NCI-H460 (cell line): ENCODE results near the gene ZGLP1. TPM values are rescaled to one million over a fixed set of nuclear protein-coding genes. Genes with fewer than 3 reads are reported as not detected.
A peak's percentile ranks its signal among the peaks of the same experiment; 100 is the strongest.
"Not testable (repeated sequence)": the region's sequence is repeated elsewhere in the genome, so short reads cannot be mapped to it uniquely, and the experiment has no call there.

ENCODE experiments used
- DNase-seq: peaks from one replicate; pipeline ENCODE4 v3.0.0-alpha.2; 2016; ENCODE audit warnings: low read depth; ENCODE audit errors: extremely low read depth
- total RNA-seq: library from RNA; depleted of rRNA; stranded (reverse); fragments of >200 nt; shearing (Covaris generic); gene quantifications from 2 replicates; pipeline ENCODE4 v1.2.3, GENCODE V29; 2014

ZGLP1 gene
- total RNA-seq, 1 experiment from 2014 or later = 2.8 TPM

DNA sequence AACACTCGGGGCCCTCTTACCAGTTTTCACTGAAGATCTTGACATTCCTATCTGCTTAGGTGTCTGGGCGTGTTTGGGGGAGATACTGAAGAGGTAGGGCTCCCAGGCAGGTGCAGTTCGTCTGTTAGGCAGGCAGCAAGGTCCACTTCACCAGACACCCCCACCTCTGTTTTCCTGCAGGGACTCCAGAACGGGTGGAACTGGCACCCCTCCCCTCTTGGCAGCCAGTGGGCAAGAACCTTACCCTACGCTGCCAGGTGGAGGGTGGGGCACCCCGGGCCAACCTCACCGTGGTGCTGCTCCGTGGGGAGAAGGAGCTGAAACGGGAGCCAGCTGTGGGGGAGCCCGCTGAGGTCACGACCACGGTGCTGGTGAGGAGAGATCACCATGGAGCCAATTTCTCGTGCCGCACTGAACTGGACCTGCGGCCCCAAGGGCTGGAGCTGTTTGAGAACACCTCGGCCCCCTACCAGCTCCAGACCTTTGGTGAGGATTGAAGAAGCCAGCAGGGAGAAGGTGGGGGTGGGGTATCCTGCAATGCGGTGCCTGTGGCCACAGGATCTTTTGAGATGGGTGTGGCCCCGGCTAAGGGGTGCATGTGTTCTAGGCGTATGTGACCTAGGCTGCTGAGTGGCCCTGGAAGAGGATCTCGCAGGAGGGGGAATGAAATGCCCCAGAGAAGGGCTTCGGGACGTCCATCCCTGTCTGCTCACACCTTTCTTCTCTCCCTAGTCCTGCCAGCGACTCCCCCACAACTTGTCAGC is 26.1 kb downstream of the ZGLP1 start:
- no peak for DNase-seq

DNA sequence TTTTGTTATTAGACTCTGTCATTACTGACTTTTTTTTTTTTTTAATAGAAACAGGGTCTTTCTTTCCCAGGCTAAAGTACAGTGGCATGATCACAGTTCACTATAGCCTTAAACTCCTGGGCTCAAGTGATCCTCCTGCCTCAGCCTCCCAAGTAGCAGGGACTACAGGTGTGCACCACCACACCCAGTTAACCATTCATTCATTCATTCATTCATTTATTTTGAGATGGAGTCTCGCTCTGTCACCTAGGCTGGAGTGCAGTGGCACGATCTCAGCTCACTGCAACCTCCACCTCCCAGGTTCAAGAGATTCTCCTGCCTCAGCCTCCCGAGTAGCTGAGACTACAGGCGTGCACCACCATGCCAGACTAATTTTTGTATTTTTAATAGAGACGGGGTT is 27.6 kb downstream of the ZGLP1 start:
- DNase-seq = not testable (repeated sequence)

GRCh38 chr19:10279737-10280442 is 29.7 kb downstream of the ZGLP1 start:
- DNase-seq = no peak

- no peak for DNase-seq
Measured at GRCh38 chr19:10278935-10279334, 30.7 kb downstream of the ZGLP1 start.

- DNase-seq = no peak
Measured at GRCh38 chr19:10277795-10278589, 31.6 kb downstream of the ZGLP1 start.

- DNase-seq = no peak
Measured at GRCh38 chr19:10274589-10274988, 35.0 kb downstream of the ZGLP1 start.

DNA sequence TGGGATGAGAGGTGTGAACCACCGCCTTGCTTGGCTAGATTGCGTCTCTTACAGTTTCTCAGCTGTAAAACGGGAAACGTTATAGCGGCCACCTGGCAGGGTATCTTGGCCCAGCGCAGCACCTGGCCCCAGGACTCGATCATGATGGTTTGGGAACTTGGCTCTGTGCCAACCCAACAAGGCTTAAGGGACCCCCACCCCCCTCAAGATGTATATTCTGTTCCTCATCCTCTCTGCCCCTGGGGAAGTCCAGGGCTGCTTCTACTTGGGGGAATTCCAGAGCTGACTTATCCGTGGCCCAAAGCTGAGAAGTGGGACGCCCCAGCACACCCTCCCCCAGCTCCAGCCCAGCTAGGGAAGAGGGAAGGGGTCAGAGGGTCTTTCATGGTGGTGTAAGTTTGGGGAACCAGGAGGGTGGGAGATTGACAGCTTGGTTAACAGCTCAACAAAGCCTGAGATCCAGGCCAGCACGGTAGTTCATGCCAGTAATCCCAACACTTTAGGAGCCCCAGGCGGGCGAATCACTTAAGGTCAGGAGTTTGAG is 38.0 kb downstream of the ZGLP1 start:
- no peak for DNase-seq

GRCh38 chr19:10270616-10271394 is 38.8 kb downstream of the ZGLP1 start, which contains the start of gene ICAM1:
Gene ICAM1 (plus strand): TSS chr19:10271120. CDS start chr19:10271160, 40 bp downstream.
- no peak for DNase-seq

DNA sequence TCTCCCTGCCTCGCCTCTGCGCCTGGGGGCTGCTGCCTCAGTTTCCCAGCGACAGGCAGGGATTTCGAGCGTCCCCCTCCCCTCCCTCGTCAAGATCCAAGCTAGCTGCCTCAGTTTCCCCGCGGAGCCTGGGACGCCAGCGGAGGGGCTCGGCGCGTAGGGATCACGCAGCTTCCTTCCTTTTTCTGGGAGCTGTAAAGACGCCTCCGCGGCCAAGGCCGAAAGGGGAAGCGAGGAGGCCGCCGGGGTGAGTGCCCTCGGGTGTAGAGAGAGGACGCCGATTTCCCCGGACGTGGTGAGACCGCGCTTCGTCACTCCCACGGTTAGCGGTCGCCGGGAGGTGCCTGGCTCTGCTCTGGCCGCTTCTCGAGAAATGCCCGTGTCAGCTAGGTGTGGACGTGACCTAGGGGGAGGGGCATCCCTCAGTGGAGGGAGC is 39.4 kb downstream of the ZGLP1 start:
- no peak for DNase-seq

DNA sequence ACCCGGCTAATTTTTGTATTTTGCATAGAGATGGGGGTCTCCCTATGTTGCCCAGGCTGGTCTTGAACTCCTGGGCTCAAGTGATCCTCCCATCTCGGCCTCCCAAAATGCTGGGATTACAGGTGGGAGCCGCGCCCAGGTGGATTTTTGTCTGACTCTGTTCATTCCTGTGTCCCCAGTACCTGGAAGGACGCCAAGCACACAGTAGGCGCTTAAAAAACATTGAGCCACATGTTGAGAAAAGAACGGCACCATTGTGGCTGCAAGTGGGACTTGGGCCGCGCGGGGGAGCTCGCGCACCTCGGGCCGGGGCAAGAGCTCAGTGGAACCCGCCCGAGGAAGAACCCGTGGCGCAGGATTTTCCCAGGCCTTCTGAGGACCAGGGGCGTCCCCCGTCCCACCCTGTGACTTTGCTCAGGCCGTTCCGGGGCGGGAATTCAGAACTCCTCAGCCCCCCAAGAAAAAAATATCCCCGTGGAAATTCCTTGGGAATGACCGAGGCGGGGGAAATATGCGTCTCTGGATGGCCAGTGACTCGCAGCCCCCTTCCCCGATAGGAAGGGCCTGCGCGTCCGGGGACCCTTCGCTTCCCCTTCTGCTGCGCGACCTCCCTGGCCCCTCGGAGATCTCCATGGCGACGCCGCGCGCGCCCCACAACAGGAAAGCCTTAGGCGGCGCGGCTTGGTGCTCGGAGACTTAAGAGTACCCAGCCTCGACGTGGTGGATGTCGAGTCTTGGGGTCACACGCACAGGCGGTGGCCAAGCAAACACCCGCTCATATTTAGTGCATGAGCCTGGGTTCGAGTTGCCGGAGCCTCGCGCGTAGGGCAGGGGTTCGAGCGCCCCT is 40.1 kb downstream of the ZGLP1 start:
- DNase-seq = peak; percentile 56

- no peak for DNase-seq
Measured at GRCh38 chr19:10268071-10268470, 41.5 kb downstream of the ZGLP1 start.

DNA sequence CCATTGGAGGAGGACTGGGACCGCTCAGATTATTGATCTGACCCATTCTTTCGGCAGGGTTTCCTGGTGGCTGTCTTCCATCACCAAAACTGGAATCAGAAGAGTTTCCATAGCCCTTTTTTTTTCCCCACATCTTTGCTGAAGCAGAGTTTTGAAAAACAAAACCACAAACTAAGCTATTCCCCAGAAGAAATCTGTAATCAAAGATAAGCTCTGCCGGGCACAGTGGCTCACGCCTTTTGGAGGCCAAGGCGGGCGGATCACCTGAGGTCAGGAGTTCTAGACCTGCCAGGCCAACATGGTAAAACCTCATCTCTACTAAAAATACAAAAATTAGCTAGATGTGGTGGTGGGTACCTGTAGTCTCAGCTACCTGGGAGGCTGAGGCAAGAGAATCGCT is 42.9 kb downstream of the ZGLP1 start:
- DNase-seq = no peak

DNA sequence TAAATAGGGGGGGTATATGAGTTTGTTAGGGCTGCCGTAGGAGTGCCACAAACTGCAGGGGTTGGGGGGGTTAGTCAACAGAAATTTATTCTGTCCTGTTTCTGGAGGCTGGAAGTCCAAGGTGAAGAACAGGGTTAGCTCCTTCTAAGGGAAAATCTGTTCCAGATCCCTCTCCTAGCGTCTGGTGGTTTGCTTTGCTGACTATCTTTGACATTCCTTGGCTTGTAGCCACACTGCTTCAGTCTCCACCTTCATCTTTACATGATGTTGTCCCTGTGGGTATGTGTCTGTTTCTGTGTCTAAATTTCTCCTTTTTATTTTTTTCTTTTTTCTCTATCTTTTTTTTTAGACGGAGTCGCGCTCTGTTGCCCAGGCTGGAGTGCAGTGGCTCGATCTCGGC is 46.8 kb downstream of the ZGLP1 start:
- DNase-seq = no peak

- no peak for DNase-seq
Measured at GRCh38 chr19:10260141-10260584, 49.5 kb downstream of the ZGLP1 start.

DNA sequence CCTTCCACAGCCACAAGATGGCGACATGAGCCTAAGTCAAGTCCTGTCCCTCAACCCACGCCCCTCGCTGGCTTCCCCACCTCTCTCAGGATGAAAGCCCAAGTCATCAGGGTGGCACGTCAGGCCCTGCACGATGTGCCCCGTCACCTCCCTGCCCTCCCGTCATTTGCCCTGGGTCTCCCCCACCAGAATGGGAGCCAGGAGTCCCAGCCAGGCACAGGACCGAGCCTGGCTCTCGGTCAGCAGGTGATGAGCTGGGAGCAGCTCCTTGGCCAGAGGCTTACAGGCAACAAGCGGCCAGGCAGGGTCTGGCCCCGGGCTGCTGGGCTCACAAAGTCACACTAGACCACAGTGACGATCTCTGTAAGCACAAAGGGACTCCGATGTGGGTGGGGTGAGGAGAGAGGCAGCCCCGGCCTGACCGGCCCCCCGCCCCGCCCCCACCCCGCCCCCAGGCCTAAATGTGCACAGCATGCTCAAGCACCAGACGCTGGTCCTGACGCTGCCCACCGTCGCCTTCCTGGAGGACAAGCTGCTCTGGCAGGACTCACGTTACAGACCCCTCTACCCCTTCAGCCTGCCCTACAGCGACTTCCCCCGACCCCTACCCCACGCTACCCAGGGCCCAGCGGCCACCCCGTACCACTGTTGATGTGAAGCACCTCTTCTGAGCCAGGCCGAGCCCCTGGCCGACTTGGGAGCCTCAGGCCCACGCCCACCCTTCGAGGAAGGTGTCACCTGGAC is 50.3 kb downstream of the ZGLP1 start:
- peak; percentile 69 for DNase-seq

- no peak for DNase-seq
Measured at GRCh38 chr19:10258080-10258710, 51.4 kb downstream of the ZGLP1 start.

DNA sequence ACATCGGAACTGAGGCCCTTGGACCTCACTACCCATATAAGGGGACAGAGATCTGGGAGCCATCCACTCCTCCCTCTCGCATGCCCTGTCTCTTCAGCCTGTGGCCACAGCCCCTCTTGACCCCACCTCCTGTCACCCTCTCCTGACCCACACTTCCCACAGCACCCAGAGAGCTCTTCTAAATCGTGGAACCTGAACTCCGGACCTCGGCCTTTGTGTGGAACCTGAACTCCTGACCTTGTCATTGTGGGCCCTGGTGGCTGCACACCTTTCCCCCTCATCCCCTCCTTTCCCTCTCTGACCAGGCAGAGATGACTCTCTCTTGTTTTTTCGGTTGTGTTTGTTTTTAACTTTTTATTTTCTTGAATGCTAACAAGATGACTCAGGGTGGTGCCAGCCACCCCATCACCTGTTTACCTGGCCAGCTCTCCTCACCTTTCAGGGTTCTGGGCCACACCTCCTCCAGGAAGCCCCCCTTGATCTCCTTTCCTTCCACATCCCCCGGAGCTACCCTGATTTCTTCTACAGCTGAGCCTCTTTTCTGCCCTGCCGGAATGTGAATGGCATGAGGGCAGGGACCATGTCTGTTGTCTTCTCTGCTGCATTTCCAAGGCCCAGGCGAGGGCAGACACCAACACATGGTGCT is 52.5 kb downstream of the ZGLP1 start:
- no peak for DNase-seq
